NCI-H2196 treated with DMSO at 0.1 percent for 48 hours (cell line): Measurements from ENCODE around the gene RCVRN.

Experiments used
- DNase-seq: peaks from one replicate; lab custom pipeline; 2025; ENCODE audit not compliant: unreplicated experiment; lab: John Stamatoyannopoulos, UW

Gene RCVRN

DNA sequence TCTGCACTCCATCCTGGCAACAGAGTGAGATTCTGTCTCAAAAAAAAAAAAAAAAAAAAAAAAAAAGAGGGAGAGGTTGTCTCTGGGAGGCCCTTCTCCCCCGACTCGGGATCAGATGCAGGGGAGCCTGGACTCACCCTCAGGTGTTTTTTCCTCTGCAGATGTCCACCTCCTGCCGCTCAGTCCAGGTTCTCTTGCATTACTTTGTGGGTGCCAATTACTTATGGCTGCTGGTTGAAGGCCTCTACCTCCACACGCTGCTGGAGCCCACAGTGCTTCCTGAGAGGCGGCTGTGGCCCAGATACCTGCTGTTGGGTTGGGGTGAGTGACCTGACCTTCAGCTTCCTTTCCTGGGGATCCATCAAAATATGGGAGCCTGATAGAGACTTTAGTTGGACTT lies 45.3 kb downstream of the RCVRN start:
- no peak for DNase-seq

DNA sequence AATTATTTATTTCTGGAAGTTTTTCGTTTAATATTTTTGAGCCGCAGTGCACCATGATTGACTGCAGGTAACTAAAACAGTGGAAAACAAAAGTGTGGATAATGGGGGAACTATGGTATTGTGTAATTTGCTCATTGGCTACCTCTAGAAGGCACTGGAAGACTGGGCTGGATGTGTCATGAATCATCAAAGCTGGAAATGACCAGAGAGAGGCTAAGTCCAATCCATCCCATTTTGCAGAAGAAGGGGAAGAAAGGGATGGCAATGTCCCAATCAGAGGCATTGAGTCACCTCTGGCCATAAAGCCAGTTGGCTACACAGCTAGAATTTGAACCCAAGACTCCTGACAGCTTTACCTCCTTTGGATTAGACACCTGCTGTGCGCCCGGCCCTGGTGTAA lies 50.0 kb downstream of the RCVRN start:
- DNase-seq = no peak

DNA sequence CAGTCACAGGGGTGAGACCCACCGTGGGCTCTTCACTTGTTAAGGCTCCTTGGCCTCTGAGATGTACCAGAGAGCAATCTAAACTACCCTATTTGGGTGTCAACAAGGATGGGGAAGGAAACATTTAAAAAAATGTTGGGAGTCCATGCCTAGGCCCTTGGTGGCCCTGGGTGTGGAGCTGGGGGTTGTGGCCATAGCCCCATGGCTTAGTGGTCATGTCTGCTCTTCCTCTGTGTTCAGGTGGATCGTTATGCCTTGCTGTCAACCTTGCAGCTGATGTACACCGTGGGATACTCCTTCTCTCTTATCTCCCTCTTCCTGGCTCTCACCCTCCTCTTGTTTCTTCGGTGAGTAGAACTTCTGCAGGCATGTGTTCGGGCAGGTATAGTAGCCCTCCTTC lies 50.8 kb downstream of the RCVRN start:
- no peak for DNase-seq

DNA sequence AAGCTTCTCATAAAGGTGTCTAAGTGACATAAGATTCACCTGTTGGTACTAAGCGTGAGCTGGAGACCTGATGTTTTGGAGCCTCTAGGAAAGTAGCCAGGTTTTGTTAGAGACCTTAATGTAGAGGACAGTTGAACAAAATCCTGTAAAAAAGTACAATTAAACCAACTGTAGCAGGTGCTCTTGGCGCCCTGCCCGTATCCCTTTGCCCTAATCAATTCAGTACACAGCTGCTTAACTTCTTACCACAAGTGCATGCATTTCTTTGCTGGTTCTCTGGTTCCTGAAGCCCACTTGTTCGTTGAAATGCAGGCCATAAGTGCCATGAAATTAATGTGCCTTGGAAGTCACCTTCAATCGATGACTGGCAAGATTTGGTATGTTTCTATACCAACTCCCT lies 54.9 kb downstream of the RCVRN start:
- no peak for DNase-seq
